MM.1S (cell line): Measurements from ENCODE around the gene AUH.

Experiments used
- EZH2phosphoT487 ChIP-seq: fragments of 300-600 bp; sonication (generic); IDR thresholded peaks from 2 replicates; pipeline ENCODE4 v1.6.1; 2018; ENCODE audit warnings: antibody characterized with exemption, low read length
- TF ChIP-seq, protein P1 (sequence below): fragments of 300-600 bp; sonication (generic); IDR thresholded peaks from 2 replicates; pipeline ENCODE4 v1.5.1; 2016; ENCODE audit warnings: antibody characterized with exemption, low read length, mixed read lengths

DNA sequence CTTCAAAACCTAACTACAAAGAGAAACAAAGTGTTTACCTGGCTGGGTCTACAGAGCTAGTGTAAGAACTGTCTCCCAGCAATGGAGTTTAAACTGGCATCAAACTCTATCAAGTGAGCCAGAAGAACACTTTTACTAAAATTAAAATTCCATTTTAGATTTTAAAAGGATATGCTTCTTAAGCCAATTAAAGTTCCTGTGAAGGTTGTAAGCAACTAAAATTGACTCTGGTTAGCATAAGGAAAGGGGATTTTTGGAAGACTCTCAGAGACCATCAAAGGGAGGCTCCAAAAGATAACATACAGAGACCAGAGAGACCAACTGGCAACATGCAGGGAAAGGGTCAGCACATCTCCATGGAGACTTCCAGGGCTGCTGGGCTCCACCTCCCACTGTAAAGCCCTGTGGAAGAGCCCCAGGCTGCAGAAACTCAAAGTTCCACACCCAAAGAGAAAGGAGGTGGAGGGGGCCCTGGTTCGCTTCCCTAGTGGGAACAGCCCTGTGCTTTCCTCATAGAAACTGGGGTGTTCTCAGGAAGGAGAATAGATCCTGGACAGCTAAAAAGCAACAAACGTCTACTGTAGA, 91.7 kb downstream of the AUH start:
- TF ChIP-seq, protein P1, sequence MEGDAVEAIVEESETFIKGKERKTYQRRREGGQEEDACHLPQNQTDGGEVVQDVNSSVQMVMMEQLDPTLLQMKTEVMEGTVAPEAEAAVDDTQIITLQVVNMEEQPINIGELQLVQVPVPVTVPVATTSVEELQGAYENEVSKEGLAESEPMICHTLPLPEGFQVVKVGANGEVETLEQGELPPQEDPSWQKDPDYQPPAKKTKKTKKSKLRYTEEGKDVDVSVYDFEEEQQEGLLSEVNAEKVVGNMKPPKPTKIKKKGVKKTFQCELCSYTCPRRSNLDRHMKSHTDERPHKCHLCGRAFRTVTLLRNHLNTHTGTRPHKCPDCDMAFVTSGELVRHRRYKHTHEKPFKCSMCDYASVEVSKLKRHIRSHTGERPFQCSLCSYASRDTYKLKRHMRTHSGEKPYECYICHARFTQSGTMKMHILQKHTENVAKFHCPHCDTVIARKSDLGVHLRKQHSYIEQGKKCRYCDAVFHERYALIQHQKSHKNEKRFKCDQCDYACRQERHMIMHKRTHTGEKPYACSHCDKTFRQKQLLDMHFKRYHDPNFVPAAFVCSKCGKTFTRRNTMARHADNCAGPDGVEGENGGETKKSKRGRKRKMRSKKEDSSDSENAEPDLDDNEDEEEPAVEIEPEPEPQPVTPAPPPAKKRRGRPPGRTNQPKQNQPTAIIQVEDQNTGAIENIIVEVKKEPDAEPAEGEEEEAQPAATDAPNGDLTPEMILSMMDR = no peak
- no peak for TF ChIP-seq EZH2phosphoT487
